ENCODE results near the gene BCAS4. TPM values are rescaled to one million over a fixed set of nuclear protein-coding genes. Genes with fewer than 3 reads are reported as not detected.

The BCAS4 gene
- total RNA-seq, 3 donors from 2014 or later = 6.6 to 22.2 (median 10.5) TPM

DNA sequence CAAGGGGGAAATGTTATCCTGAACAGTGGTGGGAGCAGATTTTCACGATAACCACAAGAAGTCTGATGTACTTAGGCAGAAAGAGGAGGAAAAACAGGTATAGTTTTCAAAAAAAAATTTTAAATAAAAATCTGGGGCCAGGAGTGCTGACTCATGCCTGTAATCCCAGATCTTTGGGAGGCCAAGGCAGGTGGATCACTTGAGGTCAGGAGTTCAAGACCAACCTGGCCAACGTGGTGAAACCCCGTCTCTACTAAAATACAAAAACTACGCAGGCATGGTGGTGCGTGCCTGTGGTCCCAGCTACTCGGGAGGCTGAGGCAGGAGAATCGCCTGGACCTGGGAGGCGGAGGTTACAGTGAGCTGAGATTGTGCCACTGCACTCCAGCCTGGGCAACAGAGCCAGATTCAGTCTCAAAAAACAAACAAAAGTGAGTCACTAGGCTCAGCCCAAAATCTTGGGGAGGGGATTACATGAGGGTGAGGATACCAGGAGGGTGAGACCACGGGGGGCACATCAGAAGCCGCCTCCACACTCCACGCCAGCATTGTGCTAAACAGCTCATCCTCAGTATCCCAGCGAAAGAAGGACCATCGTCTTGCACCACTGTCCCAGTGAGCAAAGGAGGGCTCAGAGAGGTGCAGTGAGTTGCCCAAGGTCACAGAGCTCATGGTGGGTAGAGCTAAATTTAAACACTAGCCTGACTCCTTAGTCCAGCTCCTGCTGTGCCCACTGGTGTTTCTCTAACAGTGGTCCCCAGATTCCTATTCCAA is 33.7 kb downstream of the BCAS4 start:
- no peaks in the 10 kb centered on the region for H3K9me3 ChIP-seq
- no peak overlapping the region for H3K4me3 ChIP-seq
- peaks cover 0 to 6% of the 10 kb centered on the region in 2 donors for H3K4me1 ChIP-seq
- intact Hi-C loops (cut with DNase I; ENCODE audit: low total_unique reads) = loop anchor here (5.0 kb wide), 1 partner anchor 1144 kb away; no protein-coding TSS in a partner anchor
- H3K27me3 ChIP-seq = no peaks in the 10 kb centered on the region
- DNase-seq (ENCODE audit: low spot score in 2 of 2) = no peak
- no peaks in the 10 kb centered on the region for H3K36me3 ChIP-seq
- TF ChIP-seq CTCF (IDR thresholded peaks at IDR 0.05) (no peak), POLR2A (IDR thresholded peaks at IDR 0.05) (no peak), POLR2AphosphoS5 (IDR thresholded peaks at IDR 0.05) (no peak)
- H3K27ac ChIP-seq = no peak overlapping the region

- H3K27ac ChIP-seq = no peak overlapping the region
- TF ChIP-seq CTCF (IDR thresholded peaks at IDR 0.05) (no peak), POLR2A (IDR thresholded peaks at IDR 0.05) (no peak), POLR2AphosphoS5 (IDR thresholded peaks at IDR 0.05) (no peak)
- intact Hi-C loops (cut with DNase I; ENCODE audit: low total_unique reads) = no loop called here
- no peak for DNase-seq (ENCODE audit: low spot score in 2 of 2)
- no peak overlapping the region for H3K4me3 ChIP-seq
- H3K9me3 ChIP-seq = no peaks in the 10 kb centered on the region
- no peaks in the 10 kb centered on the region for H3K4me1 ChIP-seq
- H3K36me3 ChIP-seq = no peaks in the 10 kb centered on the region
- no peaks in the 10 kb centered on the region for H3K27me3 ChIP-seq
These were observed 36.8 kb downstream of the BCAS4 start for GRCh38 chr20:50831622-50832021.

DNA sequence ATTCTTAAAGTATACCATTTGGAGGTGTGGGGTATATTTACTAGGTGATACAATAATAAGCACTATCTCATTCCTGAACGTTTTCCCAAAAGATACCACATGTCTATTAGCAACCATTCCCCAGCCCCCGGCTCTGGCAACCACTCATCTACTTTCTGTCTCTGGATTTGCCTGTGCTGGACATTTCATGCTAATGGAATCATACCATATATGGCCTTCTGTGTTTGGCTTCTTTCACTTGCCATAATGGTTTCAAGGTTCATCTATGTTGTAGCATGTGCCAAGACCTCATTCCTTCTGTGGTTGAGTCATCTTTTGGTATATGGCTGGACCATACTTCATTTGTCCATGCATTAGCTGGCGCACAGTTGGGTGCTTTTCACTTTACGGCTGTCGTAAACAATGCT is 39.7 kb downstream of the BCAS4 start:
- DNase-seq (ENCODE audit: low spot score in 2 of 2) = no peak
- no peaks in the 10 kb centered on the region for H3K4me1 ChIP-seq
- no peak overlapping the region for H3K27ac ChIP-seq
- TF ChIP-seq POLR2AphosphoS5 (IDR thresholded peaks at IDR 0.05) (no peak), CTCF (IDR thresholded peaks at IDR 0.05) (no peak), POLR2A (IDR thresholded peaks at IDR 0.05) (no peak)
- intact Hi-C loops (cut with DNase I; ENCODE audit: low total_unique reads) = no loop called here
- no peaks in the 10 kb centered on the region for H3K36me3 ChIP-seq
- H3K4me3 ChIP-seq = no peak overlapping the region
- no peaks in the 10 kb centered on the region for H3K27me3 ChIP-seq
- no peaks in the 10 kb centered on the region for H3K9me3 ChIP-seq

DNA sequence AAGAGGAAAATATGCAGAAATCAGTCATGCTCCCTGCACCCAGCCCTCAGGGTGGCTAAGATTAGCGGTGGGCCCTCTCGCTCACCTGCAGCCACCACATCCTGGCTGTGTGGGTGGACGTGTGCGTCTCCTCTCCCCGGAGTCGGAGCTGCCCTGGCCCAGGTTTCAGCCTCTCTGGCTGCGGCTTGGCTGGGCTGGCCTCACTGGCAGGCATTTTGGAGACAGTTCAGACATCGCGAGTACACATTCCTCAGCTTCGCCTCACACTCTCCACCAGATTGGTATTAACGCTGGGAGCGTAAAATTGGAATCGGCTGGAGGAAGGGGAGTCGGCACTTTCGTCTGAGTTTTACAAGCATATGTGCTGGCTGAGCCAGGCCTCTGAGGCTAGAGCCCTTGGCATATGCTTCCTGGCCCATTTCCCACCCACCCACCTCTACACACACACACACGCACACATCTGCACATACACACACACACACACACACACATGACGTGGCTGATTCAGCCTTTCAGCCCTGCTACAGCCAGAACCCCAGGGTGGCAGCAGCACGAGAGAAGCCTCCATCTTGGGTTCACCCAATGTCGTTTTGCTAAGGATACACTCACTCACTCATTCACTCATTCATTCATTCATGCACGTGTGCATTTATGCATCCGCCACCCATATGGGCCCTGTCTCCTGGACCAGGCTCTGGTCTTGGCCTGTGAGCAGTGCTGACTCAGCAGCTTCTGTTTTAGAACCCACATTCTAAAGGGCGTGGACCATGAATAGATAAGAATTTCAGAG is 42.9 kb downstream of the BCAS4 start:
- intact Hi-C loops (cut with DNase I; ENCODE audit: low total_unique reads) = no loop called here
- no peaks in the 10 kb centered on the region for H3K4me1 ChIP-seq
- peak in 1 of 2 donors; percentile 79 for DNase-seq (ENCODE audit: low spot score in 2 of 2)
- no peaks in the 10 kb centered on the region for H3K27me3 ChIP-seq
- peak overlapping the region; percentile 68 to 80 for H3K27ac ChIP-seq
- H3K4me3 ChIP-seq = no peak overlapping the region
- TF ChIP-seq CTCF (IDR thresholded peaks at IDR 0.05) (no peak), POLR2A (IDR thresholded peaks at IDR 0.05) (no peak), POLR2AphosphoS5 (IDR thresholded peaks at IDR 0.05) (no peak)
- H3K36me3 ChIP-seq = no peaks in the 10 kb centered on the region
- H3K9me3 ChIP-seq = no peaks in the 10 kb centered on the region

DNA sequence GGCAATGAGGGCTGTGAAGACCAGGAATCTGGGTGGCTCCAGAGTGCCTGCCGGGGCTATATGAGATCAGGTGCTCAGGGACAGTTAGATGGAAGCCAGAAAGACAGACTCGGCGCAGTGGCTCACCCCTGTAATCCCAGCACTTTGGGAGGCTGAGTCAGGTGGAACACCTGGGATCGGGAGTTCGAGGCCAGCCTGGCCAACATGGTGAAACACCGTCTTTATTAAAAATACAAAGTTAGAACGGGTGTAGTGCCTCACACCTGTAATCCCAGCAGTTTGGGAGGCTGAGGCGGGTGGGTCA is 43.4 kb downstream of the BCAS4 start:
- H3K4me1 ChIP-seq = no peaks in the 10 kb centered on the region
- H3K27me3 ChIP-seq = no peaks in the 10 kb centered on the region
- no peaks in the 10 kb centered on the region for H3K9me3 ChIP-seq
- H3K4me3 ChIP-seq = no peak overlapping the region
- DNase-seq (ENCODE audit: low spot score in 2 of 2) = no peak
- intact Hi-C loops (cut with DNase I; ENCODE audit: low total_unique reads) = no loop called here
- H3K27ac ChIP-seq = peak overlapping the region; percentile 68 to 80
- no peak for TF ChIP-seq POLR2AphosphoS5 (IDR thresholded peaks at IDR 0.05)
- no peak for TF ChIP-seq POLR2A (IDR thresholded peaks at IDR 0.05)
- TF ChIP-seq CTCF (IDR thresholded peaks at IDR 0.05) = no peak
- no peaks in the 10 kb centered on the region for H3K36me3 ChIP-seq

All from breast epithelium (tissue), 4 donors.